Measurements from ENCODE around the gene MMAA. TPM values are rescaled to one million over a fixed set of nuclear protein-coding genes. Genes with fewer than 3 reads are reported as not detected.

The MMAA gene
- total and polyA plus RNA-seq, 2 experiments from 2014 or later: 4.9 to 5.9 TPM

DNA sequence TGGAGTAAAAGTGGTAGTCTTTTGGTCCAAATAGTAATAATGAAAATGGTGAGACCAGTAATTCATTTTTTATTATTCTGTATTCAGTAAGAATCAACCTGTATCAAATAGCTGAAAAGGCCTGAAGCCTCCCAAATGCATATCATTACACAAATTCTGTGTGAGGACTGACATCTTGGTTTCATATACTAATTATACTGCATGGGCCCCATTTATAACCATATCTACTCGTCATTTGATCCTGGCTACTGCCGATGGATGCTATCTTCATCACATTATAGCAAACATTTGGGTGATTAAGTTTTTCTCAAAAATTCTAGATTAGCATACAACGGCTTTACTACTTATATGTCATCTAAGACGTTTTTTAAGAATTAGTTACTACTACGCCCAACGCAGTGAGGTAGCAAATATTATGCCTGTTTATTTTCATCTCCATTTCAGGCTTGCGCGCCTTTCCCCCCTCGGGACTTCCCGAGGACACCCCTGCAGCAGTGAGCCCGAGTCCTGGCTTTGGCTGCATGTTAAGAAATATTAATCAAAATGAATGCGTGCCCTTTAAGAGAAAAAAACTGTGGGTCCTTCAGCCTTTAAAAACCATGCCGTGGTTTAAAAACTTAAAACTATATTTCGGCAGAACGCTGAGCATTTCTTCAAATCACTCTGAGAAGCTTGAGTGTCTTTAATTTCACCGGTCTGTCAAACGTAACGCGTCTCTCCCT, 814 bp upstream of the MMAA start:
- Mint-ChIP-seq H3K36me3 (ENCODE audit: low read depth) (peaks cover 17% of the 10 kb centered on the region), H3K27ac (peak overlapping the region; percentile 91), H3K4me3 (peak overlapping the region; percentile 86), H3K4me1 (peaks cover 22% of the 10 kb centered on the region), H3K9me3 (peaks cover 13% of the 10 kb centered on the region), H3K27me3 (ENCODE audit: insufficient read depth, low read depth, poor library complexity) (peaks cover 3% of the 10 kb centered on the region)
- TF ChIP-seq, protein P1, sequence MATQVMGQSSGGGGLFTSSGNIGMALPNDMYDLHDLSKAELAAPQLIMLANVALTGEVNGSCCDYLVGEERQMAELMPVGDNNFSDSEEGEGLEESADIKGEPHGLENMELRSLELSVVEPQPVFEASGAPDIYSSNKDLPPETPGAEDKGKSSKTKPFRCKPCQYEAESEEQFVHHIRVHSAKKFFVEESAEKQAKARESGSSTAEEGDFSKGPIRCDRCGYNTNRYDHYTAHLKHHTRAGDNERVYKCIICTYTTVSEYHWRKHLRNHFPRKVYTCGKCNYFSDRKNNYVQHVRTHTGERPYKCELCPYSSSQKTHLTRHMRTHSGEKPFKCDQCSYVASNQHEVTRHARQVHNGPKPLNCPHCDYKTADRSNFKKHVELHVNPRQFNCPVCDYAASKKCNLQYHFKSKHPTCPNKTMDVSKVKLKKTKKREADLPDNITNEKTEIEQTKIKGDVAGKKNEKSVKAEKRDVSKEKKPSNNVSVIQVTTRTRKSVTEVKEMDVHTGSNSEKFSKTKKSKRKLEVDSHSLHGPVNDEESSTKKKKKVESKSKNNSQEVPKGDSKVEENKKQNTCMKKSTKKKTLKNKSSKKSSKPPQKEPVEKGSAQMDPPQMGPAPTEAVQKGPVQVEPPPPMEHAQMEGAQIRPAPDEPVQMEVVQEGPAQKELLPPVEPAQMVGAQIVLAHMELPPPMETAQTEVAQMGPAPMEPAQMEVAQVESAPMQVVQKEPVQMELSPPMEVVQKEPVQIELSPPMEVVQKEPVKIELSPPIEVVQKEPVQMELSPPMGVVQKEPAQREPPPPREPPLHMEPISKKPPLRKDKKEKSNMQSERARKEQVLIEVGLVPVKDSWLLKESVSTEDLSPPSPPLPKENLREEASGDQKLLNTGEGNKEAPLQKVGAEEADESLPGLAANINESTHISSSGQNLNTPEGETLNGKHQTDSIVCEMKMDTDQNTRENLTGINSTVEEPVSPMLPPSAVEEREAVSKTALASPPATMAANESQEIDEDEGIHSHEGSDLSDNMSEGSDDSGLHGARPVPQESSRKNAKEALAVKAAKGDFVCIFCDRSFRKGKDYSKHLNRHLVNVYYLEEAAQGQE (IDR thresholded peaks at IDR 0.05; ENCODE audit: unreplicated experiment): no peak
- TF ChIP-seq, protein P2, sequence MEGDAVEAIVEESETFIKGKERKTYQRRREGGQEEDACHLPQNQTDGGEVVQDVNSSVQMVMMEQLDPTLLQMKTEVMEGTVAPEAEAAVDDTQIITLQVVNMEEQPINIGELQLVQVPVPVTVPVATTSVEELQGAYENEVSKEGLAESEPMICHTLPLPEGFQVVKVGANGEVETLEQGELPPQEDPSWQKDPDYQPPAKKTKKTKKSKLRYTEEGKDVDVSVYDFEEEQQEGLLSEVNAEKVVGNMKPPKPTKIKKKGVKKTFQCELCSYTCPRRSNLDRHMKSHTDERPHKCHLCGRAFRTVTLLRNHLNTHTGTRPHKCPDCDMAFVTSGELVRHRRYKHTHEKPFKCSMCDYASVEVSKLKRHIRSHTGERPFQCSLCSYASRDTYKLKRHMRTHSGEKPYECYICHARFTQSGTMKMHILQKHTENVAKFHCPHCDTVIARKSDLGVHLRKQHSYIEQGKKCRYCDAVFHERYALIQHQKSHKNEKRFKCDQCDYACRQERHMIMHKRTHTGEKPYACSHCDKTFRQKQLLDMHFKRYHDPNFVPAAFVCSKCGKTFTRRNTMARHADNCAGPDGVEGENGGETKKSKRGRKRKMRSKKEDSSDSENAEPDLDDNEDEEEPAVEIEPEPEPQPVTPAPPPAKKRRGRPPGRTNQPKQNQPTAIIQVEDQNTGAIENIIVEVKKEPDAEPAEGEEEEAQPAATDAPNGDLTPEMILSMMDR (conservative IDR thresholded peaks at IDR 0.05; ENCODE audit: low read depth in 2 of 2): no peak
- TF ChIP-seq, protein P3, sequence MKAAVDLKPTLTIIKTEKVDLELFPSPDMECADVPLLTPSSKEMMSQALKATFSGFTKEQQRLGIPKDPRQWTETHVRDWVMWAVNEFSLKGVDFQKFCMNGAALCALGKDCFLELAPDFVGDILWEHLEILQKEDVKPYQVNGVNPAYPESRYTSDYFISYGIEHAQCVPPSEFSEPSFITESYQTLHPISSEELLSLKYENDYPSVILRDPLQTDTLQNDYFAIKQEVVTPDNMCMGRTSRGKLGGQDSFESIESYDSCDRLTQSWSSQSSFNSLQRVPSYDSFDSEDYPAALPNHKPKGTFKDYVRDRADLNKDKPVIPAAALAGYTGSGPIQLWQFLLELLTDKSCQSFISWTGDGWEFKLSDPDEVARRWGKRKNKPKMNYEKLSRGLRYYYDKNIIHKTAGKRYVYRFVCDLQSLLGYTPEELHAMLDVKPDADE (IDR thresholded peaks at IDR 0.05): no peak
- no peak for TF ChIP-seq JUNB (IDR thresholded peaks at IDR 0.05; ENCODE audit: unreplicated experiment)
- no peak for TF ChIP-seq NANOG (IDR thresholded peaks at IDR 0.05; ENCODE audit: borderline replicate concordance)
- TF ChIP-seq POLR2AphosphoS5 (IDR thresholded peaks at IDR 0.05; ENCODE audit: low read depth): no peak
- TF ChIP-seq, protein P4, sequence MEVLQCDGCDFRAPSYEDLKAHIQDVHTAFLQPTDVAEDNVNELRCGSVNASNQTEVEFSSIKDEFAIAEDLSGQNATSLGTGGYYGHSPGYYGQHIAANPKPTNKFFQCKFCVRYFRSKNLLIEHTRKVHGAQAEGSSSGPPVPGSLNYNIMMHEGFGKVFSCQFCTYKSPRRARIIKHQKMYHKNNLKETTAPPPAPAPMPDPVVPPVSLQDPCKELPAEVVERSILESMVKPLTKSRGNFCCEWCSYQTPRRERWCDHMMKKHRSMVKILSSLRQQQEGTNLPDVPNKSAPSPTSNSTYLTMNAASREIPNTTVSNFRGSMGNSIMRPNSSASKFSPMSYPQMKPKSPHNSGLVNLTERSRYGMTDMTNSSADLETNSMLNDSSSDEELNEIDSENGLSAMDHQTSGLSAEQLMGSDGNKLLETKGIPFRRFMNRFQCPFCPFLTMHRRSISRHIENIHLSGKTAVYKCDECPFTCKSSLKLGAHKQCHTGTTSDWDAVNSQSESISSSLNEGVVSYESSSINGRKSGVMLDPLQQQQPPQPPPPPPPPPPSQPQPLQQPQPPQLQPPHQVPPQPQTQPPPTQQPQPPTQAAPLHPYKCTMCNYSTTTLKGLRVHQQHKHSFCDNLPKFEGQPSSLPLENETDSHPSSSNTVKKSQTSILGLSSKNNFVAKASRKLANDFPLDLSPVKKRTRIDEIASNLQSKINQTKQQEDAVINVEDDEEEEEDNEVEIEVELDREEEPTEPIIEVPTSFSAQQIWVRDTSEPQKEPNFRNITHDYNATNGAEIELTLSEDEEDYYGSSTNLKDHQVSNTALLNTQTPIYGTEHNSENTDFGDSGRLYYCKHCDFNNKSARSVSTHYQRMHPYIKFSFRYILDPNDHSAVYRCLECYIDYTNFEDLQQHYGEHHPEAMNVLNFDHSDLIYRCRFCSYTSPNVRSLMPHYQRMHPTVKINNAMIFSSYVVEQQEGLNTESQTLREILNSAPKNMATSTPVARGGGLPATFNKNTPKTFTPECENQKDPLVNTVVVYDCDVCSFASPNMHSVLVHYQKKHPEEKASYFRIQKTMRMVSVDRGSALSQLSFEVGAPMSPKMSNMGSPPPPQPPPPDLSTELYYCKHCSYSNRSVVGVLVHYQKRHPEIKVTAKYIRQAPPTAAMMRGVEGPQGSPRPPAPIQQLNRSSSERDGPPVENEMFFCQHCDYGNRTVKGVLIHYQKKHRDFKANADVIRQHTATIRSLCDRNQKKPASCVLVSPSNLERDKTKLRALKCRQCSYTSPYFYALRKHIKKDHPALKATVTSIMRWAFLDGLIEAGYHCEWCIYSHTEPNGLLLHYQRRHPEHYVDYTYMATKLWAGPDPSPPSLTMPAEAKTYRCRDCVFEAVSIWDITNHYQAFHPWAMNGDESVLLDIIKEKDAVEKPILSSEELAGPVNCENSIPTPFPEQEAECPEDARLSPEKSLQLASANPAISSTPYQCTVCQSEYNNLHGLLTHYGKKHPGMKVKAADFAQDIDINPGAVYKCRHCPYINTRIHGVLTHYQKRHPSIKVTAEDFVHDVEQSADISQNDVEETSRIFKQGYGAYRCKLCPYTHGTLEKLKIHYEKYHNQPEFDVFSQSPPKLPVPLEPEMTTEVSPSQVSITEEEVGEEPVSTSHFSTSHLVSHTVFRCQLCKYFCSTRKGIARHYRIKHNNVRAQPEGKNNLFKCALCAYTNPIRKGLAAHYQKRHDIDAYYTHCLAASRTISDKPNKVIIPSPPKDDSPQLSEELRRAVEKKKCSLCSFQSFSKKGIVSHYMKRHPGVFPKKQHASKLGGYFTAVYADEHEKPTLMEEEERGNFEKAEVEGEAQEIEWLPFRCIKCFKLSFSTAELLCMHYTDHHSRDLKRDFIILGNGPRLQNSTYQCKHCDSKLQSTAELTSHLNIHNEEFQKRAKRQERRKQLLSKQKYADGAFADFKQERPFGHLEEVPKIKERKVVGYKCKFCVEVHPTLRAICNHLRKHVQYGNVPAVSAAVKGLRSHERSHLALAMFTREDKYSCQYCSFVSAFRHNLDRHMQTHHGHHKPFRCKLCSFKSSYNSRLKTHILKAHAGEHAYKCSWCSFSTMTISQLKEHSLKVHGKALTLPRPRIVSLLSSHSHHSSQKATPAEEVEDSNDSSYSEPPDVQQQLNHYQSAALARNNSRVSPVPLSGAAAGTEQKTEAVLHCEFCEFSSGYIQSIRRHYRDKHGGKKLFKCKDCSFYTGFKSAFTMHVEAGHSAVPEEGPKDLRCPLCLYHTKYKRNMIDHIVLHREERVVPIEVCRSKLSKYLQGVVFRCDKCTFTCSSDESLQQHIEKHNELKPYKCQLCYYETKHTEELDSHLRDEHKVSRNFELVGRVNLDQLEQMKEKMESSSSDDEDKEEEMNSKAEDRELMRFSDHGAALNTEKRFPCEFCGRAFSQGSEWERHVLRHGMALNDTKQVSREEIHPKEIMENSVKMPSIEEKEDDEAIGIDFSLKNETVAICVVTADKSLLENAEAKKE (CRISPR knock-in tag; IDR thresholded peaks at IDR 0.05): no peak
- TF ChIP-seq EZH2phosphoT487 (IDR thresholded peaks at IDR 0.05; ENCODE audit: unreplicated experiment): no peak
- no peak for TF ChIP-seq STAT1 (IDR thresholded peaks at IDR 0.05; ENCODE audit: unreplicated experiment)
- TF ChIP-seq EZH2 (IDR thresholded peaks at IDR 0.05; ENCODE audit: low read depth, unreplicated experiment): no peak
- no peak for TF ChIP-seq ZNF114 (CRISPR knock-in tag; IDR thresholded peaks at IDR 0.05)
- TF ChIP-seq CREB1 (CRISPR knock-in tag; IDR thresholded peaks at IDR 0.05; ENCODE audit: low read depth): no peak
- no peak for TF ChIP-seq ZNF331 (CRISPR knock-in tag; IDR thresholded peaks at IDR 0.05; ENCODE audit: low read depth)
- no peaks in the 10 kb centered on the region for H3K27me3 ChIP-seq (ENCODE audit: insufficient read depth)
- peak overlapping the region; percentile 79 for H3K27ac ChIP-seq (ENCODE audit: low read depth)
- no peaks in the 10 kb centered on the region for H4K20me1 ChIP-seq (replicated peaks; ENCODE audit: insufficient read depth)
- H3K36me3 ChIP-seq (ENCODE audit: insufficient read depth): no peaks in the 10 kb centered on the region
- H3F3A ChIP-seq (replicated peaks; ENCODE audit: low read depth): no peaks in the 10 kb centered on the region
- peak overlapping the region; percentile 56 for H2AFZ ChIP-seq
- H3K9me2 ChIP-seq (ENCODE audit: insufficient read depth): no peaks in the 10 kb centered on the region
- no peaks in the 10 kb centered on the region for H3K79me2 ChIP-seq (replicated peaks; ENCODE audit: insufficient read depth)
- H3K4me1 ChIP-seq (ENCODE audit: insufficient read depth): peaks cover 22% of the 10 kb centered on the region
- peak overlapping the region; percentile 80 for H3K4me3 ChIP-seq
- H3K4me2 ChIP-seq: peak overlapping the region; percentile 87
- peak; percentile 5; the same call in 2 of the 3 replicates for ATAC-seq
- DNase-seq (ENCODE audit: low spot score): no peak

Data from GM23338 (cell line).